ENCODE results near the gene AMHR2. TPM values are rescaled to one million over a fixed set of nuclear protein-coding genes. Genes with fewer than 3 reads are reported as not detected.
A peak's percentile ranks its signal among the peaks of the same experiment; 100 is the strongest.
"Not testable (repeated sequence)": the region's sequence is repeated elsewhere in the genome, so short reads cannot be mapped to it uniquely, and the experiment has no call there.

AMHR2 gene
- total RNA-seq, 4 donors from 2014 or later: 0.62 TPM; not detected in 3

GRCh38 chr12:53380104-53380793 lies 43.4 kb upstream of the AMHR2 start, which contains the start of gene SP1:
Gene SP1, plus strand, starts transcription at chr12:53380176. Its CDS starts 116 bp downstream, at chr12:53380292.
- 2 to 3% methylated on average over 17 to 37 of the region's 71 CpGs for WGBS, 2 donors
- intact Hi-C loops (cut with DNase I; ENCODE audit: low total_unique reads): no loop called here
- TF ChIP-seq POLR2A (IDR thresholded peaks at IDR 0.05) (peak in 1 of 2 donors; percentile 19), CTCF (IDR thresholded peaks at IDR 0.05) (no peak)
- H3K4me3 ChIP-seq (ENCODE audit: low read depth, poor library complexity, severe bottlenecking): peak within 1 kb of the TSS; percentile 64
- peak; percentile 89 to 100 for DNase-seq (ENCODE audit: low spot score in 2 of 2)

DNA sequence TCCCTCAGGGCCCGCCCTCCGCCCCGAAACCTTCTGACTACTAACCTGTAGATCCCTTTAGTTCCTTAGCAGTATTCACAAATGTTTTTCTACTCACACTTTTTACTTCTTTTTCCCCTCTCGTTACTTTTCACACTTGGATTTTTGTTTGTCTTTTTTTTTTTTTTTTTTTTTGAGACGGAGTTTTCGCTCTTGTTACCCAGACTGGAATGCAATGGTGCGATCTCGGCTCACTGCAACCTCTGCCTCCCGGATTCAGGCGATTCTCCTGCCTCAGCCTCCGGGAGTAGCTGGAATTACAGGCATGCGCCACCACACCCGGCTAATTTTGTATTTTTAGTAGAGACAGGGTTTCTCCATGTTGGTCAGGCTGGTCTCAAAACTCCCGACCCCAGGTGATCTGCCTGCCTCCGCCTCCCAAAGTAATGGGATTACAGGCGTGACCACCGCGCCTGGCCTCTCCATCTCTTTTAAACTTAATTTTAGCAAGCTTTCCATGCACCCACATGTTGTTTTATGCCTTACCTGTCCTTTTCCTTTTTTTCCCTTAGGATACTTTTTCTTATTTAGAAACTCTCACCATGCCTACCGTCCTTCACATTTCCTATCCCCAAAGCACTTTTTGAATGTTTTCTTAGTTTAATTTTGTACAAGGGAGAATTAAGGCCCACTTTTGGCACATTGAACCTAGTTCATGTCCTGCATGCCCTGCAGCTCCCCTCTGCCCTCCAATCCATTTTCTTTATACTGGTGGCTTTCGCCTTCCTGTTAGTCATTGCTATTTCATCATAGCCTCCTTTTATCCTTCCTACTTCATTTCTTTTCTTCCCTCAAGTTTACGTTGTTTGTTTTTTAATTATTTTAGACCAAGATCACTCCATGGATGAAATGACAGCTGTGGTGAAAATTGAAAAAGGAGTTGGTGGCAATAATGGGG lies 42.6 kb upstream of the AMHR2 start:
- peak overlapping the region; percentile 18 for H3K4me3 ChIP-seq (ENCODE audit: low read depth, poor library complexity, severe bottlenecking)
- DNase-seq (ENCODE audit: low spot score in 2 of 2): no peak
- no peak for TF ChIP-seq POLR2A (IDR thresholded peaks at IDR 0.05)
- TF ChIP-seq CTCF (IDR thresholded peaks at IDR 0.05): no peak
- intact Hi-C loops (cut with DNase I; ENCODE audit: low total_unique reads): no loop called here
- WGBS, 2 donors: 5 to 8% methylated on average over 21 of the region's 21 CpGs

GRCh38 chr12:53381731-53382630 lies 41.7 kb upstream of the AMHR2 start:
- no peak overlapping the region for H3K4me3 ChIP-seq (ENCODE audit: low read depth, poor library complexity, severe bottlenecking)
- peak in 1 of 2 donors; percentile 54 for DNase-seq (ENCODE audit: low spot score in 2 of 2)
- TF ChIP-seq POLR2A (IDR thresholded peaks at IDR 0.05) (no peak), CTCF (IDR thresholded peaks at IDR 0.05) (no peak)
- WGBS, 2 donors: 23 to 24% methylated on average over 9 of the region's 9 CpGs
- intact Hi-C loops (cut with DNase I; ENCODE audit: low total_unique reads): no loop called here

DNA sequence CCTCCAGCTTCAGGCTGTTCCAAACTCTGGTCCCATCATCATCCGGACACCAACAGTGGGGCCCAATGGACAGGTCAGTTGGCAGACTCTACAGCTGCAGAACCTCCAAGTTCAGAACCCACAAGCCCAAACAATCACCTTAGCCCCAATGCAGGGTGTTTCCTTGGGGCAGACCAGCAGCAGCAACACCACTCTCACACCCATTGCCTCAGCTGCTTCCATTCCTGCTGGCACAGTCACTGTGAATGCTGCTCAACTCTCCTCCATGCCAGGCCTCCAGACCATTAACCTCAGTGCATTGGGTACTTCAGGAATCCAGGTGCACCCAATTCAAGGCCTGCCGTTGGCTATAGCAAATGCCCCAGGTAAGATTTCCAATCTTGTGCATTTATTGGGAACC lies 40.4 kb upstream of the AMHR2 start:
- DNase-seq (ENCODE audit: low spot score in 2 of 2): no peak
- WGBS, 2 donors: 56 to 69% methylated on average over 2 of the region's 2 CpGs
- intact Hi-C loops (cut with DNase I; ENCODE audit: low total_unique reads): no loop called here
- no peak overlapping the region for H3K4me3 ChIP-seq (ENCODE audit: low read depth, poor library complexity, severe bottlenecking)
- TF ChIP-seq POLR2A (IDR thresholded peaks at IDR 0.05) (no peak), CTCF (IDR thresholded peaks at IDR 0.05) (no peak)

GRCh38 chr12:53386381-53386780 lies 37.3 kb upstream of the AMHR2 start:
- intact Hi-C loops (cut with DNase I; ENCODE audit: low total_unique reads); DNase-seq (ENCODE audit: low spot score in 2 of 2): not testable (repeated sequence)

More at GRCh38 chr12:53386381-53386780, 37.3 kb upstream of the AMHR2 start:
- 90 to 93% methylated on average over 5 of the region's 5 CpGs for WGBS, 2 donors
- not testable (repeated sequence) for H3K4me3 ChIP-seq (ENCODE audit: low read depth, poor library complexity, severe bottlenecking)

Data from lower leg skin (tissue), 4 donors.